HG02571 (cell line): Measurements from ENCODE around the gene ZNF606.
"Not testable (repeated sequence)": the region's sequence is repeated elsewhere in the genome, so short reads cannot be mapped to it uniquely, and the experiment has no call there.

Experiments used
- ATAC-seq: cut with Tn5 transposase; IDR thresholded peaks from one replicate; pipeline ENCODE4 v1.9.1; 2021; ENCODE audit warnings: mild to moderate bottlenecking, moderate library complexity; ENCODE audit not compliant: unreplicated experiment

ZNF606 gene

GRCh38 chr19:58010507-58010906, 7.9 kb upstream of the ZNF606 start:
- no peak for ATAC-seq

DNA sequence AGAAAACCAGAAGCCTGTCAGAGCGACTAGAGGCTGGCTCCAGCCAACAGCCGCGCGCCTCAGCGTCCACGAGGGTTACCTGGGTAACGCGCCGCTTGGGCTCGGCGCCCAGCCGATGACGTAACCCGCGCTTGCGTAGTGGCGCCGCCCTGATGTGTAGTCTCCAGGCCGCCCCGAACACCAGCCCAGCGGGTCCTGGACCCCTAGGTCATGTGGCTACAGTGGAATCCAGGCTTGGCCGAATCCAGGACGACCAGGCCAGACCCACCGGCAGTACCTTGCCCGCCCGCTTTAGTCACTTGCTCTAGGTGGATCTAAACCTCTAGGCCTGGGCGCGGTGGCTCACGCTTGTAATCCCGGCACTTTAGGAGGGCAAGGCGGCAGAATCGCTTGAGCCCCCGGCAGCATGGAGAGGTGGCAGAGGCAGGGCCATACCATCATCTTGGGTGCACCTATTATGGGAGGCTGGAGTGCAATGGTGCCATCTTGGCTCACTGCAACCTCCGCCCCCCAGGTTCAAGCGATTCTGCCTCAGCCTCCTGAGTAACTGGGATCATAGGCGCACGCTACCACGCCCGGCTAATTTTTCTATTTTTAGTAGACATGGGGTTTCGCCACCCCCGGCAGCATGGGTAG, 7.2 kb upstream of the ZNF606 start:
- ATAC-seq = peak; percentile 48

DNA sequence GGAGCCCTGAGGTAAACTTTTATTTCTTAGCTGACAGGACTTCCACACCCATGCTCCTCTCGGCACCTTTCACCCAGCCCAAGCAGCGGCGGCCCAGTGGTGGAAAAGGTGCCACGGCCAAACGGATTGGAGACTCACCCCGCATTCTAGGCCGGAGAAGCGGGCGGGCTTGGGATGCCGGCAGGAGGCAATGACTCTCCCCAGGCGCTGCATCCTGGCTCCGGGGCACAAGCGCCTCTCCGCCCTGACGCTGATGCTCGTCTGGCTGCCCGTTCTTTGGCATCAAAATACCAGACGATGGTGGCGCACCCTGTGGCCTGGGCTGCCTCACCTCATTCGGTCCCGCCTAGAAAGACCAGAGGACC, 6.7 kb upstream of the ZNF606 start:
- no peak for ATAC-seq

- not testable (repeated sequence) for ATAC-seq
Measured at GRCh38 chr19:58008877-58009276, 6.3 kb upstream of the ZNF606 start.

DNA sequence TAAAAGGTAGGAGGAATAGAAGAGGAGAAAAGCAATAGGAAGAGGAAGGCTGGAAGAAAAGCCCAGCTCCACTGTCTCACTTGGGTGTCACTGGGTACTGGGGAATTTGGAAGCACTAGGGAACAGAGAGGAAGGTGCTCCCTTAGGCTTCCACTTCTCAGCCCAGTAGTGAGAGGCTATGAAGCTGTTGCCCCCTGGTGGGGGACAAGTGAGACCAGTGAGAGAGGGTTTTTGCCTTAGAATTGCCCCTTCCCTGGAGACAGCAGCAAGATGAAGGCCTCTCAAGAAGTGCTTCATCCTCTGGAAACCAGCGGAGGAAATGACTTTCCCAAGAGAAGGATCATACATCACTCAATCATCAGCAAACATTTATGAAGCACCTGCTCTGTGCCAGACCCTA, 4.7 kb upstream of the ZNF606 start:
- no peak for ATAC-seq

DNA sequence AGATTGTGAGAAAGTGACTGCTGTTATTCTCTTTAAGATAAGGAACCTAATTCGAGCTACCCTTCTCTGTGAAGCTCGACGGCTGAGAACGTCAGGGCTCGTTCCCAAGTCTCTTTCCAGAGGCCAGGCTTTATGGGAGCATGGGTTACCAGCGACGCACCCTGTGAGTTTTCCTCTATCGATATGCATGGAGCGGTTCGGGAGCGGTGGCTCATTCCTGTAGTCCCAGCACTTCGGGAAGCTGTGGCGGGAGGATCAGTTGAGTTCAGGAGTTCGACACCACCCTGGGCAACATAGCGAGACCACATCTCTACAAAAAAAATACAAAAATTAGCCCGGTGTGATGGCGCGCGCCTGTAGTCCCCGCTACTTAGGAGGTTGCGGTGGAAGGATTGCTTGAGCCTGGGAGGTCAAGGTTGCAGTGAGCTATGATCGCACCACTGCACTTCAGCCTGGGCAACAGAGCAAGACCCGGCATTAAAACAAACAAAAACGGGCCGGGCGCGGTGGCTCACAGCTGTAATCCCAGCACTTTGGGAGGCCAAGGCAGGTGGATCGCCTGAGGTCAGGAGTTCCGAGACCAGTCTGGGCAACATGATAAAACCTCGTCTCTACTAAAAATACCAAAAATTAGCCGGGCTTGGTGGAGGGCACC, 681 bp upstream of the ZNF606 start:
- no peak for ATAC-seq

DNA sequence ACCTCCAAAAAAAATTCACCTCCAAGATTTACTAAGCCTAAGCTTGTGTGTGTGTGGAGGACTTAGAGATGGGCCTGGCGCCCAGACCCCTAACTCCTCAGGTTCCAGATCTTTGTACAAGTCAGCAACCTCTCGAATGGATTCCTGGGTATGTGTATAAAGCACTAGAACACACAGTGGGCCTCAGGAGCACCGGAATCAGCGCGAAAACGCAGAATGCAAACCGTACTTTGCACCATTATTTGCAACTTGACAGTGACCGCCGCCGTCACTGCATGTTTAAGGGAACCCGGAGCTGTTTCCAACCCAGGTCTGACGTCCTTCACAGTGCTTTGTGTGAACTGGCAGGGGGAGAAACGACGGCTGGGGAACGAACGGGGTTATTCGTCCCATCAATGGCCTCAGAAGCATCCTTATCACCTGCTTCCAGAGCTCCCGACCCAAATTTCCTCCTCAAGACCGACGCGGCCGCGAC, 688 bp downstream of the ZNF606 start:
- ATAC-seq = no peak

GRCh38 chr19:58000677-58001076, 1.9 kb downstream of the ZNF606 start:
- ATAC-seq = no peak

DNA sequence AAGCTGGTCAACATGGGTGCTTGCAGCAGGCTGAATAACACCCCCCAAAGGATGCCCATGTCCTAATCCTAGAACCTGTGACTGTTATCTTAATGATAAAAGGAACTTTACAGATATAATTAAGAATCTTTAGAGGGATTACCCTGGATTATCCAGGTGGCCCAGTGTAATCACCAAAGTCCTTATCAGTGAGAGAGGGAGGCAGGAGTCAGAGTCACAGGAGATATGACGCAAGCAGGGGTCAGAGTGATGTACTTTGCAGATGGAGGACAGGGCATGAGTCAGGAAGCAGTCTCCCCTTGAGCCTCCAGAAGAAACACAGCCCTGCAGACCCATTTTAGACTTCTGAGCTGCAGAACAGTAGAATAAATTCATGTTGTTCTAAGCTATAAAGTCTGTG, 9.8 kb downstream of the ZNF606 start:
- ATAC-seq = no peak

DNA sequence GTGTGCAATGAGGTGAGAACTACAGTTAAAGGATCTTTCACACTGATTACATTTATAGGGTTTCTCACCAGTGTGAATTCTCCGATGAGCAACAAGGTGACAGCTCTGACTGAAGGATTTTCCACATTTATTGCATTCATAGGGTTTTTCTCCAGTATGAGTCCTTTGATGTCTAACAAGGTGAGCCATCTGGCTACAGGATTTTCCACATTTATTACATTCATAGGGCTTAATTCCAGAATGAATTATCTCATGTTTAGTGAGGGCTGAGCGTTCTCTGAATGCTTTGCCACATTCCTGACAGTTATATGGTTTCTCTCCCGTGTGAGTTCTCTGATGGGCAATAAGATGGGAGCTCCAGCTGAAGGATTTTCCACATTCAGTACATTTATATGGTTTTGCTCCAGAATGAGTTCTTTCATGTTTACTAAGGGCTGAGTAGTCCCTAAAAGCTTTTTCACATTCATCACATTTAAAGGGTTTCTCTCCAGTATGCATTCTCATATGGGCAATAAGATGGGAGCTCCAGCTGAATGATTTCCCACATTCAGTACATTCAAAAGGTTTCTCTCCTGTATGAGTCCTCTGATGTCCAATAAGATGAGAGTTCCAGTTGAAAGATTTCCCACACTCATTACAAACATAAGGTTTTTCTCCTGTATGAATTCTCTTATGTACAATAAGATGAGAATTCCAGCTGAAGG, 23.9 kb downstream of the ZNF606 start:
- ATAC-seq = no peak

- no peak for ATAC-seq
Measured at GRCh38 chr19:57974434-57974833, 28.2 kb downstream of the ZNF606 start, which contains the start of gene C19orf18. Gene C19orf18, minus strand, starts transcription at chr19:57974534. Its CDS starts 102 bp downstream, at chr19:57974432.

GRCh38 chr19:57964761-57965160, 37.9 kb downstream of the ZNF606 start:
- no peak for ATAC-seq

DNA sequence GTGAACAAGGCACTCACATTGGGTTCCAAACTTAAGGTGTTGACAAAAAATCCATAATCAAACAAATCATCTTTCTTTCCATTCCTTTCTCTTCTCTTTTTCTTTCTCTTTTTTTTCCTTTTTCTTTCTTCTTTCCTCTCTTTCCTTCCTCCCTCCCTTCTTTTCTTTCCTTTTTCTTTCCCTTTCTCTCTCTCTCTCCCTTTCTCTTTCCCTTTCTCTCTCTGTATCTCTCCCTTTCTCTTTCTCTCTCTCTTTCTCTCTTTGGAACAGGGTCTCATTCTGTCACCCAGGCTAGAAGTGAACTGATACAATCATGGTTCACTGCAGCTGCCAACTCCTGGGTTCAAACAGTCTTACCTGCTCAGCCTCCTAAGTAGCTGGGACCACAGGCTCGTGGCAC, 40.8 kb downstream of the ZNF606 start:
- no peak for ATAC-seq

DNA sequence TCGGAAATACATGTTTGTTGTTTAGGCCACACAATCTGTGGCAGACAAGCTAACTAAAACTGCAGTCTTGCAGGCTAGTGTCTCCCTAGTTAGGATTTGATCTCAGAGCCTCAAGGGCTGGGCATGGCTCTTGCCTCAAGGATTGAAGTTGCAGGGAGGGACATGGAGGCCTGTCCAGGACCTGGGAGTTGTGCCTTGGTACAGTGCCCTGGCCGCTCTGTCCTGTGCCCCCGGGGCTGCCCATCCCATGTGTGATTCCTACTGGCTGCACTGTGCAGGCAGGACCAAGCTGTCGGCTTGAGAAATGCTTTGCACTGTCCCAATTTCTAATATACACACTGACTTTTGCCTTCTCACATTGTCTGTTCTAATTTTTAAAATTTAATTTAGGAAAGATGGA, 47.6 kb downstream of the ZNF606 start:
- no peak for ATAC-seq

- no peak for ATAC-seq
Measured at GRCh38 chr19:57949702-57950101, 52.9 kb downstream of the ZNF606 start.

DNA sequence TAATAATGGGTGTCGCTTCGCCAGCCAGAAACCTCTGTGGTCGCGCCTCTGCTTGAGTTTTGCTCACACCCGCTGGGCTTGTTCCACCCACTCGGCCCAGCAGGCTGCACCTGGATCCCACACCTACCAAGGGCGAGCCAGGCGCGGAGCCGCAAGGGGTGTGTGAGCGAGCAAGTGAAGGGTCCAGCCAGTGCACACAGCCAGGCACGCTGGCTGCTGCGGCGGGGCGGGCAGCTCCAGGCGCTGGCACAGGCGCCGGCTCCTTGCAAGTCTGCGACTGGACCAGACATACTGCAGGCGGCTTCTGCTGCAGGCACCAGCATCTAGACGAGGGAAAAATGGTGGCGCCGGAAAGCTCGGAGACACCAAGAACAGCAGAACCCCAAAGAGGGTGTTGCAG, 53.3 kb downstream of the ZNF606 start:
- no peak for ATAC-seq

DNA sequence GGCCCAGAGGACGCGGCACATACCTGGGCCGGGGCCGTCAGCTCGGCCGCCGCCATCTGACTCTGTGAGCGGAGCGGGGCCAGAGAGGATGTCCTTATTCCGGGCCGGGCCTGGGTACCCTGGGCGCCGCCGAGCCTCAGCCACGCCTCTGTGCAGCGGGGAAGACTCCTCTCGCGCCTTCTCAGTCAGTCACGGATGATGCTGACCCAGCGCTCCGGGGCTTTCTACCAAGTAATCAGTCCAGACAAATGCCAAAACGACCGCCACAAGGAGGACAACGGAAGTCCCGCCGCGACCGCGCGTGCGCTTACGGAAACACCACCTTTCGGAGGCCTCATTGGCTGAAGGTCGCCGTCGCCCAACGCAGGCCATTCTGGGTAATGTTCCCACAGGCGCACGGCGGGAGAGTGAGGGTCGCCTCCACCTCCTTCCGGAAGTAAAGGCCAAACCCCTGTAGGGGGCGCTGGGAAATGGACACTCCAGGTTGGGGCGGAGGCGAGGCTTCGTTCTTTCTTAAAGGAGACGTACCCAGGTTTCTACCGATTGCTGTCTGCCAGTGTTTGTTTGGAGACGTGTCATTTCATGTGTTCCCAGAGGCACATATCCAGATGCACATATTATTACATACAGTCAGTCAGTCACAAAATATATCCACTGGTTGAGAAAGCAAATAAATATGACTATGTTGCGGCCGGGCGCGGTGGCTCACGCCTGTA, 55.0 kb downstream of the ZNF606 start, which contains the start of gene ZNF256:
Gene ZNF256 (minus strand): TSS at position 288 of the 716 bp plus-strand sequence. CDS start 232 bp downstream, at position 56.
- peak; percentile 80 for ATAC-seq

DNA sequence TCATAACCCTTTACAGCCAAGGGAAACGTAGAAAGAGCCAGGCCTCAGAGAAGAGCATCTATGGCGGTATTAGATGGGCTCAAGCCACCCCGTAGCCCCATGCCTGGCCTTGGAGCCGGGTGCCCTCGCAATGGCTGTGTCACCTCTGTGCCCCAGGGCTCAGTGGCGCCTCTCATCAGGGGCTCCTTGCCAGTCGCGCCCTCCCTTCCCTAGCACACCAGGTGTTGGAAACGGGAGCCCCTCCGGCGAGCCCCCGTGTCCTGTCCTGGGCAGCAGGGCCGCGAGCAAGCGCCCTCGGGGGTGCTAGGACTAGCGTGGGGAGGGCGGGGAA, 55.6 kb downstream of the ZNF606 start:
- no peak for ATAC-seq

- no peak for ATAC-seq
Measured at GRCh38 chr19:57946316-57946715, 56.3 kb downstream of the ZNF606 start.

DNA sequence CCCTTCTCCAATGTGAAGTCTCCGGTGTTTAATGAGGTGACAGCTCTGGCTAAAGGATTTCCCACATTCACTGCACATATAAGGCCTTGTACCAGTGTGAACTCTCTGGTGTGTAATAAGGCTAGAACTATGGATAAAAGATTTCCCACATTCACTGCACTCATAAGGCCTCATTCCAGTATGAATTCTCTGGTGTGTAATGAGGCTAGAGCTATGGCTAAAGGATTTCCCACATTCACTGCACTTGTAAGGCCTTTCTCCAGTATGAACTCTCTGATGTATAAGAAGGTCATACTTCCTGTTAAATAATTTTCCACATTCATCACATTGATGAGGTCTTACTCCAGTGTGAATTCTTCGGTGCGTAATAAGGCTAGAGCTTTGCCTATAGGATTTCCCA, 61.0 kb downstream of the ZNF606 start:
- no peak for ATAC-seq

- ATAC-seq = no peak
Measured at GRCh38 chr19:57935731-57936130, 66.9 kb downstream of the ZNF606 start.
